Measurements from ENCODE around the gene MRPL2.
A peak's percentile ranks its signal among the peaks of the same experiment; 100 is the strongest.

The MRPL2 gene

DNA sequence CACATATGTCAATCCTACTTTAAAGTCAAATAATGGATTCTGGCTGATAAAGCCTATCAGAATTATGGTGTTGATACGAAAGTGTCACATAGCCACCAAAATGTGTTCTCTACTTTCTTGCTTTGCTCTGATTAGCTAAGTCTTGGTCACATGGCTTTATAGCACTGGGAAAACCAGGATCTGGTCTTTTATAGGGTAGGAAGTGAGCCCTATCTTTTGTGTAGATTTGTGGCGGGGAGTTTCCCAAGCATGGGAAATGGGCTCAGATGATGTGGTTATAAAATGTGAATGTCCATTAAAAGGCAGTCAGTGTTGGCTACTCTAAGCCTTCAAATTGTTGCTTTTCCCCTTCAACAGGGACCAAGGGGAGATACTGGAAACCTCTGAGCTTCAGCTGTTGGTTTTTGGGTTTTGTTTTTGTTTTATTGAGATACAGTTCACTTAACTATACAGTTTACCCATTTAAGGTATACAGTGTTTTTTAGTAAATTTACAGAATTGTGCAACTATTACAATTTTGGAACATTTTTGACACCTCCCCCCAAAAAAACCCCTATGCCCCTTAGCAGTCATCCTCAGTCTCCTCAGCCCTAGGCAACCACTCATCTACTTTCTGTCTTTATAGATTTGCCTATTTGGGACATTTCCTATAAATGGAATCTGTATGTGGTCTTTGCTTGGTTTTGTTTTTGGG is 25.6 kb downstream of the MRPL2 start:
- TF ChIP-seq CTCF (IDR thresholded peaks at IDR 0.05; ENCODE audit: low read depth, low read length, missing control alignments): no peak
- no peak for DNase-seq (ENCODE audit: extremely low read depth, low read depth)
- no peak overlapping the region for H3K4me3 ChIP-seq (replicated peaks; ENCODE audit: low read depth, low read length)

GRCh38 chr6:43032326-43032725 is 26.9 kb downstream of the MRPL2 start:
- TF ChIP-seq CTCF (IDR thresholded peaks at IDR 0.05; ENCODE audit: low read depth, low read length, missing control alignments): no peak
- no peak for DNase-seq (ENCODE audit: extremely low read depth, low read depth)
- no peak overlapping the region for H3K4me3 ChIP-seq (replicated peaks; ENCODE audit: low read depth, low read length)

DNA sequence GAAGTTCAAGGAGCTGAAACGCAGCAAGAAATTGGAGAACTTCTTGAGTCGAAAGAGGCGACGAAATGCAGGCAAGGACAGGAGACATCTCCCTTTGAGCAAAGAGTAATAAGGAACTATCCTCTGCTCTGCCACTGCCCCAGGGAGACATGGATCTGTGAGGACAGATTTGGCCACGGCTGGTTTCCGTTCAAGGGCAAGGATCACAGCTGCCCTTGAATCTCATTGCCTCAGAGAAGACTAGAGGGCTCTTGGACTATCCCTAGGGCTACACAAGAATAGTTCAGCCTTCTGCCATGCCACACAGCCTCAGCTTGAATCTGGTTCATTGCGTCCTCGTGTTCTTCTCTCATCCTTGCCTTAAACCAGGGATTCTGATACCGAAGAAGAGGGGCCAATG is 30.1 kb downstream of the MRPL2 start:
- TF ChIP-seq CTCF (IDR thresholded peaks at IDR 0.05; ENCODE audit: low read depth, low read length, missing control alignments): no peak
- no peak overlapping the region for H3K4me3 ChIP-seq (replicated peaks; ENCODE audit: low read depth, low read length)
- no peak for DNase-seq (ENCODE audit: extremely low read depth, low read depth)

- no peak for DNase-seq (ENCODE audit: extremely low read depth, low read depth)
- TF ChIP-seq CTCF (IDR thresholded peaks at IDR 0.05; ENCODE audit: low read depth, low read length, missing control alignments): no peak
Observed at GRCh38 chr6:43026365-43026764, 32.9 kb downstream of the MRPL2 start.

GRCh38 chr6:43024436-43024835 is 34.8 kb downstream of the MRPL2 start:
- no peak overlapping the region for H3K4me3 ChIP-seq (replicated peaks; ENCODE audit: low read depth, low read length)
- TF ChIP-seq CTCF (IDR thresholded peaks at IDR 0.05; ENCODE audit: low read depth, low read length, missing control alignments): no peak
- no peak for DNase-seq (ENCODE audit: extremely low read depth, low read depth)

More at GRCh38 chr6:43026365-43026764, 32.9 kb downstream of the MRPL2 start:
- H3K4me3 ChIP-seq (replicated peaks; ENCODE audit: low read depth, low read length): no peak overlapping the region

GRCh38 chr6:43021270-43022047 is 37.8 kb downstream of the MRPL2 start, which contains the start of gene RRP36:
Gene RRP36, plus strand, starts transcription at chr6:43021623. Its CDS starts 32 bp downstream, at chr6:43021655.
- peak; percentile 29 for DNase-seq (ENCODE audit: extremely low read depth, low read depth)
- TF ChIP-seq CTCF (IDR thresholded peaks at IDR 0.05; ENCODE audit: low read depth, low read length, missing control alignments): no peak
- H3K4me3 ChIP-seq (replicated peaks; ENCODE audit: low read depth, low read length): peak within 1 kb of the TSS; percentile 72

Measured in HFF-Myc (cell line).